Ishikawa (cell line): Measurements from ENCODE around the gene CADPS.

Experiments
- CEBPB ChIP-seq: IDR thresholded peaks from 2 replicates; pipeline ENCODE4 v1.6.1; 2012
- CREB1 ChIP-seq: IDR thresholded peaks from 2 replicates; pipeline ENCODE4 v1.6.1; 2012; ENCODE audit warnings: low read depth
- EGR1 ChIP-seq: IDR thresholded peaks from 2 replicates; pipeline ENCODE4 v1.6.1; 2012
- EP300 ChIP-seq: IDR thresholded peaks from 2 replicates; pipeline ENCODE4 v1.6.1; 2012; ENCODE audit warnings: borderline replicate concordance
- FOXM1 ChIP-seq: IDR thresholded peaks from 2 replicates; pipeline ENCODE4 v1.6.1; 2012; ENCODE audit warnings: low read depth, borderline replicate concordance
- MAX ChIP-seq: IDR thresholded peaks from 2 replicates; pipeline ENCODE4 v1.6.1; 2012
- NFIC ChIP-seq: IDR thresholded peaks from 2 replicates; pipeline ENCODE4 v1.6.1; 2012
- RAD21 ChIP-seq: IDR thresholded peaks from 2 replicates; pipeline ENCODE4 v1.6.1; 2012; ENCODE audit warnings: low read depth
- TAF1 ChIP-seq: IDR thresholded peaks from 2 replicates; pipeline ENCODE4 v1.6.1; 2012; ENCODE audit warnings: low read depth, mild to moderate bottlenecking
- TCF12 ChIP-seq: IDR thresholded peaks from 2 replicates; pipeline ENCODE4 v1.6.1; 2012; ENCODE audit warnings: low read depth
- TEAD4 ChIP-seq: IDR thresholded peaks from 2 replicates; pipeline ENCODE4 v1.6.1; 2012
- USF1 ChIP-seq: IDR thresholded peaks from 2 replicates; pipeline ENCODE4 v1.6.1; 2012
- YY1 ChIP-seq: IDR thresholded peaks from 2 replicates; pipeline ENCODE4 v1.6.1; 2012; ENCODE audit warnings: low read depth
- ZBTB7A ChIP-seq: IDR thresholded peaks from 2 replicates; pipeline ENCODE4 v1.6.1; 2012; ENCODE audit warnings: low read depth
- TF ChIP-seq, protein P1 (sequence below): IDR thresholded peaks from 2 replicates; pipeline ENCODE4 v1.6.1; 2012; ENCODE audit warnings: low read depth, mild to moderate bottlenecking

Gene CADPS

GRCh38 chr3:62644493-62644892 is 230.7 kb downstream of the CADPS start:
- no peak for TF ChIP-seq RAD21
- TF ChIP-seq, protein P1, sequence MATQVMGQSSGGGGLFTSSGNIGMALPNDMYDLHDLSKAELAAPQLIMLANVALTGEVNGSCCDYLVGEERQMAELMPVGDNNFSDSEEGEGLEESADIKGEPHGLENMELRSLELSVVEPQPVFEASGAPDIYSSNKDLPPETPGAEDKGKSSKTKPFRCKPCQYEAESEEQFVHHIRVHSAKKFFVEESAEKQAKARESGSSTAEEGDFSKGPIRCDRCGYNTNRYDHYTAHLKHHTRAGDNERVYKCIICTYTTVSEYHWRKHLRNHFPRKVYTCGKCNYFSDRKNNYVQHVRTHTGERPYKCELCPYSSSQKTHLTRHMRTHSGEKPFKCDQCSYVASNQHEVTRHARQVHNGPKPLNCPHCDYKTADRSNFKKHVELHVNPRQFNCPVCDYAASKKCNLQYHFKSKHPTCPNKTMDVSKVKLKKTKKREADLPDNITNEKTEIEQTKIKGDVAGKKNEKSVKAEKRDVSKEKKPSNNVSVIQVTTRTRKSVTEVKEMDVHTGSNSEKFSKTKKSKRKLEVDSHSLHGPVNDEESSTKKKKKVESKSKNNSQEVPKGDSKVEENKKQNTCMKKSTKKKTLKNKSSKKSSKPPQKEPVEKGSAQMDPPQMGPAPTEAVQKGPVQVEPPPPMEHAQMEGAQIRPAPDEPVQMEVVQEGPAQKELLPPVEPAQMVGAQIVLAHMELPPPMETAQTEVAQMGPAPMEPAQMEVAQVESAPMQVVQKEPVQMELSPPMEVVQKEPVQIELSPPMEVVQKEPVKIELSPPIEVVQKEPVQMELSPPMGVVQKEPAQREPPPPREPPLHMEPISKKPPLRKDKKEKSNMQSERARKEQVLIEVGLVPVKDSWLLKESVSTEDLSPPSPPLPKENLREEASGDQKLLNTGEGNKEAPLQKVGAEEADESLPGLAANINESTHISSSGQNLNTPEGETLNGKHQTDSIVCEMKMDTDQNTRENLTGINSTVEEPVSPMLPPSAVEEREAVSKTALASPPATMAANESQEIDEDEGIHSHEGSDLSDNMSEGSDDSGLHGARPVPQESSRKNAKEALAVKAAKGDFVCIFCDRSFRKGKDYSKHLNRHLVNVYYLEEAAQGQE: no peak
- no peak for TF ChIP-seq MAX
- no peak for TF ChIP-seq TAF1
- TF ChIP-seq EP300: no peak
- no peak for TF ChIP-seq CREB1
- no peak for TF ChIP-seq NFIC
- no peak for TF ChIP-seq EGR1
- no peak for TF ChIP-seq USF1
- no peak for TF ChIP-seq TEAD4
- TF ChIP-seq FOXM1: no peak
- no peak for TF ChIP-seq ZBTB7A
- TF ChIP-seq CEBPB: no peak

- TF ChIP-seq RAD21 (no peak), NFIC (no peak), ZBTB7A (no peak), CEBPB (no peak), TCF12 (no peak), EP300 (no peak), MAX (no peak), CREB1 (no peak), TEAD4 (no peak), FOXM1 (no peak), USF1 (no peak), EGR1 (no peak), YY1 (no peak), TAF1 (no peak)
- TF ChIP-seq, protein P1: no peak
Observed at GRCh38 chr3:62638316-62638715, 236.9 kb downstream of the CADPS start.

DNA sequence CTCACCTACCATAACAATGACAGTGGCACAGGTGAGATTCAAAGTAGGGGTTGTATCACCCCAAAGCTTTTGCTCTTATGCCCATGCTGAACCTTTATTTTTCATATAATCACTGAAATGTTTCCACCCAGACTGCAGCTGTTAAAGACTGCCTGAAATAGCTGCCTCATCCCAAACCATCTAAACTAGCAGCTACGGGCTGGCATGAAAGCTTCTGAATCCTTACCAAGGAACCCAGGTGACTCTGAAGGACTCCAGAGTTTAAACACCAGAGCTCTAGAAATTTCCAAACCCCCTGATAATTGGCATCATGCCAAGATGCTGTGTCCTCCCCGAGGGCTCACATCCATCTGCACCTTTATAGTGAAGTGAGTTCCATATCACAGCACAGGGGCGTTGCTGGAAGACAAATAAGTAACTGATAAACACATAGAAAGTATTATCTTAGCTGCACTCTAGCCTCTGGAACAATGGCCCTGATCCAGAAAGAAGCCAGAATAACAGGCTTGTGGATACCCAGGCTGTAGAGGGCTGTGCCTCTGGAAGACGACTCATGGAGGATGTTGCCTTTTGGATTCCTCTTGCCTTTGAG is 238.9 kb downstream of the CADPS start:
- TF ChIP-seq CEBPB (no peak), MAX (no peak), NFIC (no peak), FOXM1 (no peak), TEAD4 (no peak), EGR1 (no peak), YY1 (no peak), CREB1 (no peak), USF1 (no peak), TAF1 (no peak), ZBTB7A (no peak), TCF12 (no peak), RAD21 (no peak), EP300 (no peak)
- TF ChIP-seq, protein P1: no peak
